ENCODE measurements around the gene GALNT10. TPM values are rescaled to one million over a fixed set of nuclear protein-coding genes. Genes with fewer than 3 reads are reported as not detected.

GALNT10 gene
- total and polyA plus RNA-seq, 2 experiments from 2014 or later = 3.2 to 12.9 TPM

DNA sequence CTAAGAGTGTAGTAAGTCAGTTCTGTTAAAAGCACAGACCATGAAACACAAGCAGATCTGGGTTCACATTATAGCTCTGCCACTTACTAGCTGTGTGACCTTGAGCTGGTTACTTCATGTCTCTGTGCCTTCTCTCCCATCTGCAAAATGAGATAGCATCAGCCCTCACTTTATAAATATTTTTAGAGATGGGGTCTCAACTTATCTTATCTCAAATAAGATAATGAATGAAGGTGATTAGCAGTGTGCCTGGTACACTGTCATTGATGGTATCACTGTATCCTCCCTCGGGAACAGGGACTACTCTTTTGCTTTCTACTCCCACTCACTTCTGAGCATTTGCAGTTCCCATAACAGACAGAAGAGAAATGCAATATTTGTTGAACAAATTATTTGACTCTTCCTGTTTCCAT lies 52.4 kb downstream of the GALNT10 start:
- no peak for ATAC-seq
- no peaks in the 10 kb centered on the region for H3K9me3 Mint-ChIP-seq
- H3K27ac Mint-ChIP-seq = no peak overlapping the region
- H3K27me3 ChIP-seq (ENCODE audit: insufficient read depth) = no peaks in the 10 kb centered on the region
- H3K27ac ChIP-seq (ENCODE audit: low read depth) = no peak overlapping the region
- no peak overlapping the region for H2AFZ ChIP-seq
- peaks cover 27% of the 10 kb centered on the region for H3K4me1 Mint-ChIP-seq
- no peaks in the 10 kb centered on the region; the same call in 1 of the 2 replicates for H3K9me2 ChIP-seq (ENCODE audit: insufficient read depth)
- H3K36me3 ChIP-seq (ENCODE audit: insufficient read depth) = no peaks in the 10 kb centered on the region
- H3K4me1 ChIP-seq (ENCODE audit: insufficient read depth) = peaks cover 8% of the 10 kb centered on the region
- peaks cover 2% of the 10 kb centered on the region for H3K27me3 Mint-ChIP-seq (ENCODE audit: insufficient read depth, low read depth, poor library complexity)
- H4K20me1 ChIP-seq (replicated peaks; ENCODE audit: insufficient read depth) = no peaks in the 10 kb centered on the region
- H3K4me3 Mint-ChIP-seq = no peak overlapping the region
- no peak overlapping the region for H3K4me2 ChIP-seq
- no peak for DNase-seq (ENCODE audit: low spot score)
- no peaks in the 10 kb centered on the region for H3K36me3 Mint-ChIP-seq (ENCODE audit: low read depth)
- H3K4me3 ChIP-seq = no peak overlapping the region
- TF ChIP-seq ZNF114 (CRISPR knock-in tag; IDR thresholded peaks at IDR 0.05) = no peak
- TF ChIP-seq, protein P1, sequence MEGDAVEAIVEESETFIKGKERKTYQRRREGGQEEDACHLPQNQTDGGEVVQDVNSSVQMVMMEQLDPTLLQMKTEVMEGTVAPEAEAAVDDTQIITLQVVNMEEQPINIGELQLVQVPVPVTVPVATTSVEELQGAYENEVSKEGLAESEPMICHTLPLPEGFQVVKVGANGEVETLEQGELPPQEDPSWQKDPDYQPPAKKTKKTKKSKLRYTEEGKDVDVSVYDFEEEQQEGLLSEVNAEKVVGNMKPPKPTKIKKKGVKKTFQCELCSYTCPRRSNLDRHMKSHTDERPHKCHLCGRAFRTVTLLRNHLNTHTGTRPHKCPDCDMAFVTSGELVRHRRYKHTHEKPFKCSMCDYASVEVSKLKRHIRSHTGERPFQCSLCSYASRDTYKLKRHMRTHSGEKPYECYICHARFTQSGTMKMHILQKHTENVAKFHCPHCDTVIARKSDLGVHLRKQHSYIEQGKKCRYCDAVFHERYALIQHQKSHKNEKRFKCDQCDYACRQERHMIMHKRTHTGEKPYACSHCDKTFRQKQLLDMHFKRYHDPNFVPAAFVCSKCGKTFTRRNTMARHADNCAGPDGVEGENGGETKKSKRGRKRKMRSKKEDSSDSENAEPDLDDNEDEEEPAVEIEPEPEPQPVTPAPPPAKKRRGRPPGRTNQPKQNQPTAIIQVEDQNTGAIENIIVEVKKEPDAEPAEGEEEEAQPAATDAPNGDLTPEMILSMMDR (conservative IDR thresholded peaks at IDR 0.05; ENCODE audit: low read depth in 2 of 2) = no peak
- TF ChIP-seq EZH2 (IDR thresholded peaks at IDR 0.05; ENCODE audit: low read depth, unreplicated experiment) = no peak
- no peak for TF ChIP-seq POLR2AphosphoS5 (IDR thresholded peaks at IDR 0.05; ENCODE audit: low read depth)
- no peak for TF ChIP-seq NANOG (IDR thresholded peaks at IDR 0.05; ENCODE audit: borderline replicate concordance)
- TF ChIP-seq ETS1 (IDR thresholded peaks at IDR 0.05) = no peak
- no peak for TF ChIP-seq CREB1 (CRISPR knock-in tag; IDR thresholded peaks at IDR 0.05; ENCODE audit: low read depth)
- TF ChIP-seq STAT1 (IDR thresholded peaks at IDR 0.05; ENCODE audit: unreplicated experiment) = no peak
- no peak for TF ChIP-seq REST (IDR thresholded peaks at IDR 0.05; ENCODE audit: unreplicated experiment)
- no peak for TF ChIP-seq JUNB (IDR thresholded peaks at IDR 0.05; ENCODE audit: unreplicated experiment)
- no peak for TF ChIP-seq ZNF331 (CRISPR knock-in tag; IDR thresholded peaks at IDR 0.05; ENCODE audit: low read depth)
- TF ChIP-seq EZH2phosphoT487 (IDR thresholded peaks at IDR 0.05; ENCODE audit: unreplicated experiment) = no peak
- TF ChIP-seq, protein P2, sequence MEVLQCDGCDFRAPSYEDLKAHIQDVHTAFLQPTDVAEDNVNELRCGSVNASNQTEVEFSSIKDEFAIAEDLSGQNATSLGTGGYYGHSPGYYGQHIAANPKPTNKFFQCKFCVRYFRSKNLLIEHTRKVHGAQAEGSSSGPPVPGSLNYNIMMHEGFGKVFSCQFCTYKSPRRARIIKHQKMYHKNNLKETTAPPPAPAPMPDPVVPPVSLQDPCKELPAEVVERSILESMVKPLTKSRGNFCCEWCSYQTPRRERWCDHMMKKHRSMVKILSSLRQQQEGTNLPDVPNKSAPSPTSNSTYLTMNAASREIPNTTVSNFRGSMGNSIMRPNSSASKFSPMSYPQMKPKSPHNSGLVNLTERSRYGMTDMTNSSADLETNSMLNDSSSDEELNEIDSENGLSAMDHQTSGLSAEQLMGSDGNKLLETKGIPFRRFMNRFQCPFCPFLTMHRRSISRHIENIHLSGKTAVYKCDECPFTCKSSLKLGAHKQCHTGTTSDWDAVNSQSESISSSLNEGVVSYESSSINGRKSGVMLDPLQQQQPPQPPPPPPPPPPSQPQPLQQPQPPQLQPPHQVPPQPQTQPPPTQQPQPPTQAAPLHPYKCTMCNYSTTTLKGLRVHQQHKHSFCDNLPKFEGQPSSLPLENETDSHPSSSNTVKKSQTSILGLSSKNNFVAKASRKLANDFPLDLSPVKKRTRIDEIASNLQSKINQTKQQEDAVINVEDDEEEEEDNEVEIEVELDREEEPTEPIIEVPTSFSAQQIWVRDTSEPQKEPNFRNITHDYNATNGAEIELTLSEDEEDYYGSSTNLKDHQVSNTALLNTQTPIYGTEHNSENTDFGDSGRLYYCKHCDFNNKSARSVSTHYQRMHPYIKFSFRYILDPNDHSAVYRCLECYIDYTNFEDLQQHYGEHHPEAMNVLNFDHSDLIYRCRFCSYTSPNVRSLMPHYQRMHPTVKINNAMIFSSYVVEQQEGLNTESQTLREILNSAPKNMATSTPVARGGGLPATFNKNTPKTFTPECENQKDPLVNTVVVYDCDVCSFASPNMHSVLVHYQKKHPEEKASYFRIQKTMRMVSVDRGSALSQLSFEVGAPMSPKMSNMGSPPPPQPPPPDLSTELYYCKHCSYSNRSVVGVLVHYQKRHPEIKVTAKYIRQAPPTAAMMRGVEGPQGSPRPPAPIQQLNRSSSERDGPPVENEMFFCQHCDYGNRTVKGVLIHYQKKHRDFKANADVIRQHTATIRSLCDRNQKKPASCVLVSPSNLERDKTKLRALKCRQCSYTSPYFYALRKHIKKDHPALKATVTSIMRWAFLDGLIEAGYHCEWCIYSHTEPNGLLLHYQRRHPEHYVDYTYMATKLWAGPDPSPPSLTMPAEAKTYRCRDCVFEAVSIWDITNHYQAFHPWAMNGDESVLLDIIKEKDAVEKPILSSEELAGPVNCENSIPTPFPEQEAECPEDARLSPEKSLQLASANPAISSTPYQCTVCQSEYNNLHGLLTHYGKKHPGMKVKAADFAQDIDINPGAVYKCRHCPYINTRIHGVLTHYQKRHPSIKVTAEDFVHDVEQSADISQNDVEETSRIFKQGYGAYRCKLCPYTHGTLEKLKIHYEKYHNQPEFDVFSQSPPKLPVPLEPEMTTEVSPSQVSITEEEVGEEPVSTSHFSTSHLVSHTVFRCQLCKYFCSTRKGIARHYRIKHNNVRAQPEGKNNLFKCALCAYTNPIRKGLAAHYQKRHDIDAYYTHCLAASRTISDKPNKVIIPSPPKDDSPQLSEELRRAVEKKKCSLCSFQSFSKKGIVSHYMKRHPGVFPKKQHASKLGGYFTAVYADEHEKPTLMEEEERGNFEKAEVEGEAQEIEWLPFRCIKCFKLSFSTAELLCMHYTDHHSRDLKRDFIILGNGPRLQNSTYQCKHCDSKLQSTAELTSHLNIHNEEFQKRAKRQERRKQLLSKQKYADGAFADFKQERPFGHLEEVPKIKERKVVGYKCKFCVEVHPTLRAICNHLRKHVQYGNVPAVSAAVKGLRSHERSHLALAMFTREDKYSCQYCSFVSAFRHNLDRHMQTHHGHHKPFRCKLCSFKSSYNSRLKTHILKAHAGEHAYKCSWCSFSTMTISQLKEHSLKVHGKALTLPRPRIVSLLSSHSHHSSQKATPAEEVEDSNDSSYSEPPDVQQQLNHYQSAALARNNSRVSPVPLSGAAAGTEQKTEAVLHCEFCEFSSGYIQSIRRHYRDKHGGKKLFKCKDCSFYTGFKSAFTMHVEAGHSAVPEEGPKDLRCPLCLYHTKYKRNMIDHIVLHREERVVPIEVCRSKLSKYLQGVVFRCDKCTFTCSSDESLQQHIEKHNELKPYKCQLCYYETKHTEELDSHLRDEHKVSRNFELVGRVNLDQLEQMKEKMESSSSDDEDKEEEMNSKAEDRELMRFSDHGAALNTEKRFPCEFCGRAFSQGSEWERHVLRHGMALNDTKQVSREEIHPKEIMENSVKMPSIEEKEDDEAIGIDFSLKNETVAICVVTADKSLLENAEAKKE (CRISPR knock-in tag; IDR thresholded peaks at IDR 0.05) = no peak
- H3F3A ChIP-seq (replicated peaks; ENCODE audit: low read depth) = no peaks in the 10 kb centered on the region
- H3K79me2 ChIP-seq (replicated peaks; ENCODE audit: insufficient read depth) = no peaks in the 10 kb centered on the region

Data from GM23338 (cell line).